Keratinocyte (primary cell): Measurements from ENCODE around the gene BTBD16. TPM values are rescaled to one million over a fixed set of nuclear protein-coding genes. Genes with fewer than 3 reads are reported as not detected.

Source experiments
- DNase-seq: peaks from one replicate; pipeline ENCODE4 v3.0.0-alpha.2; 2011; ENCODE audit warnings: low read depth, missing footprints, low spot score
- FAIRE-seq: peaks from 2 replicates; lab custom pipeline; 2011; peaks lifted over from hg19 to GRCh38; lab: Jason Lieb, UNC
- H2AFZ ChIP-seq: 2 replicates; pipeline ENCODE4 v1.6.0; 2012; ENCODE audit warnings: low read length, control low read depth, inconsistent platforms; ENCODE audit not compliant: control insufficient read depth
- H3K27ac ChIP-seq: 2 replicates; pipeline ENCODE4 v1.5.1; 2011; ENCODE audit warnings: low read length; ENCODE audit not compliant: control insufficient read depth, insufficient read depth
- H3K27me3 ChIP-seq: 3 replicates; pipeline ENCODE4 v1.6.0; 2011; ENCODE audit warnings: low read length; ENCODE audit not compliant: control insufficient read depth, insufficient read depth; ENCODE audit errors: extremely low read depth
- H3K36me3 ChIP-seq, 2 experiments: 2 replicates in 1 of 2; 3 replicates in 1 of 2; pipeline ENCODE4 v1.5.1; 2011; ENCODE audit warnings: low read length in 2 of 2, mild to moderate bottlenecking in 1 of 2; ENCODE audit not compliant: control insufficient read depth in 2 of 2, insufficient read depth in 2 of 2; ENCODE audit errors: extremely low read depth in 1 of 2
- H3K4me1 ChIP-seq: 3 replicates; pipeline ENCODE4 v1.5.1; 2011; ENCODE audit warnings: low read length; ENCODE audit not compliant: control insufficient read depth, insufficient read depth; ENCODE audit errors: extremely low read depth
- H3K4me2 ChIP-seq: 3 replicates; pipeline ENCODE4 v1.6.0; 2011; ENCODE audit warnings: low read depth, low read length; ENCODE audit not compliant: control insufficient read depth, insufficient read depth; ENCODE audit errors: extremely low read depth
- H3K4me3 ChIP-seq, 3 experiments: fragments of 200-600 bp in 1 of 3; sonication (generic) in 1 of 3; 2 replicates in 2 of 3; 3 replicates in 1 of 3; pipeline ENCODE4 v1.5.1; 2011 to 2016; ENCODE audit warnings: low read length in 3 of 3, mild to moderate bottlenecking in 3 of 3, control low read depth in 2 of 3, inconsistent platforms in 1 of 3, low read depth in 1 of 3, mixed read lengths in 1 of 3, mixed run types in 1 of 3, moderate library complexity in 1 of 3; ENCODE audit not compliant: control insufficient read depth in 2 of 3, insufficient read depth in 2 of 3; ENCODE audit errors: extremely low read depth in 1 of 3
- H3K79me2 ChIP-seq: 2 replicates; pipeline ENCODE4 v1.6.0; 2012; ENCODE audit warnings: low read length; ENCODE audit not compliant: control insufficient read depth, insufficient read depth
- H3K9ac ChIP-seq: 3 replicates; pipeline ENCODE4 v1.6.0; 2011; ENCODE audit warnings: low read length; ENCODE audit not compliant: control insufficient read depth, insufficient read depth; ENCODE audit errors: extremely low read depth
- H3K9me1 ChIP-seq: 3 replicates; pipeline ENCODE4 v1.6.0; 2011; ENCODE audit warnings: low read length; ENCODE audit not compliant: control insufficient read depth, insufficient read depth; ENCODE audit errors: extremely low read depth
- H3K9me3 ChIP-seq: 2 replicates; pipeline ENCODE4 v1.5.1; 2012; ENCODE audit warnings: low read depth, low read length; ENCODE audit not compliant: control insufficient read depth
- H4K20me1 ChIP-seq: 3 replicates; pipeline ENCODE4 v1.6.0; 2011; ENCODE audit warnings: low read length; ENCODE audit not compliant: control insufficient read depth, insufficient read depth; ENCODE audit errors: extremely low read depth
- EZH2 ChIP-seq: IDR thresholded peaks from one replicate; pipeline ENCODE4 v1.6.1; 2012; ENCODE audit warnings: inconsistent platforms, mild to moderate bottlenecking, low read length, moderate library complexity
- dilution Hi-C: fragments of 300-500 bp; cut with MboI; formaldehyde crosslinking; loops from one replicate; pipeline ENCODE4 v1.7.0; 2020; ENCODE audit warnings: low sequenced_read_pairs; ENCODE audit not compliant: extremely low pct_ligation_motif_present
- polyA plus RNA-seq, 5 experiments: library from polyadenylated mRNA; depleted of rRNA in 3 of 5; stranded (reverse) in 3 of 5; stranded (forward) in 1 of 5; unstranded in 1 of 5; fragments of >200 nt; gene quantifications; 1 replicate in 1 of 5; 2 replicates in 3 of 5; 3 replicates in 1 of 5; pipeline versions ENCODE4 v1.2.1 to v1.2.3, GENCODE V29; 2011 to 2012; ENCODE audit warnings: missing spikeins in 2 of 5, low read depth in 1 of 5, low replicate concordance in 1 of 5
- TF ChIP-seq, protein P1 (sequence below), 3 experiments: IDR thresholded peaks in 1 of 3; conservative IDR thresholded peaks in 1 of 3; optimal IDR thresholded peaks in 1 of 3; 2 replicates in 2 of 3; 3 replicates in 1 of 3; pipeline versions ENCODE3 to v1.5.1; 2011; ENCODE audit warnings: low read length in 3 of 3, mild to moderate bottlenecking in 3 of 3, moderate library complexity in 2 of 3, control low read depth in 1 of 3, inconsistent platforms in 1 of 3; ENCODE audit not compliant: insufficient read depth in 2 of 3; ENCODE audit errors: extremely low read depth in 1 of 3

BTBD16 gene
- polyA plus RNA-seq, 1 donor (not counting 4 experiments of a cell fraction or from before 2014, with no cell fraction given) = 4.9 TPM

DNA sequence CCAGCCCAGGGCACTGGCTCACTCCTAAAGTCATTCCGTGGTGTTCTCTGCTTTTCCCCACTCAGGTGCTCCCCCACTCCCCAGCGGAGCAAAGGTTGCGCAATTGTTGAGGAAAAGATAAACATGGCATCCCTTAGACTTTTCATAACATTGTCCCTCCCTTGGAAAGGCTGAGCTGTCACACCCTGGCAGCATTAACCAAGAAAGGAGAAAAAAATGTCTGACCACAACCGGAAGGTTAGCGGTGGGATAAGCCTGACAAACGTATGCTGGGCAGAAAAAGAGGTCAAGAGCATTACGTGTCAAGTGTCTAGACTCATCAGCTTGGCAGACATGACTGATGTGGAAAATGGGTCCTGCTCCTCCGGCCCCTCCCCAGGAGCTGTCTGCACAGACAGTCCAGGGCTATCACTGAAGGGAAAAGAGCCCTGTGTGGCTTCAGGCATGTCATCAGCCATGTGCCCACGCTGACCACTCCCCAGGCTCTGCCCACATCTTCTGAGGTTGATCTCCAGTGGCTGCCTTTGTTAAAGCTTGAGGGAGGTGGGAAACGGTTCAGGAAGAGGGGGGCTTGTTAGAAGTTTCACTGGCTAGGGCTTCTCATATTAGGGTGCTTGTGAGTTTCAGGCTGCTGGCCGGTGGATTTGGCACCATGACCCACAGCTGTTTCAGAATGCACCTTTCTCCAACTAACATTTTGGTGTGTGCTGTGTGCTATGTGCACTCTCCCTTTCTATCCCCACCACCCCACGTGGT is 30.1 kb downstream of the BTBD16 start:
- no peak for FAIRE-seq

GRCh38 chr10:122301811-122302115 is 30.7 kb downstream of the BTBD16 start:
- DNase-seq (no peak), FAIRE-seq (no peak)
- no peaks in the 10 kb centered on the region for H3K36me3 ChIP-seq
- H3K4me1 ChIP-seq = peaks cover 6% of the 10 kb centered on the region
- dilution Hi-C loops = no loop called here
- no peaks in the 10 kb centered on the region for H3K79me2 ChIP-seq
- peaks cover 2% of the 10 kb centered on the region for H3K9me3 ChIP-seq
- no peak overlapping the region for H3K27ac ChIP-seq
- no peak overlapping the region for H3K4me2 ChIP-seq
- no peak overlapping the region for H2AFZ ChIP-seq
- no peak overlapping the region for H3K4me3 ChIP-seq
- TF ChIP-seq, protein P1, sequence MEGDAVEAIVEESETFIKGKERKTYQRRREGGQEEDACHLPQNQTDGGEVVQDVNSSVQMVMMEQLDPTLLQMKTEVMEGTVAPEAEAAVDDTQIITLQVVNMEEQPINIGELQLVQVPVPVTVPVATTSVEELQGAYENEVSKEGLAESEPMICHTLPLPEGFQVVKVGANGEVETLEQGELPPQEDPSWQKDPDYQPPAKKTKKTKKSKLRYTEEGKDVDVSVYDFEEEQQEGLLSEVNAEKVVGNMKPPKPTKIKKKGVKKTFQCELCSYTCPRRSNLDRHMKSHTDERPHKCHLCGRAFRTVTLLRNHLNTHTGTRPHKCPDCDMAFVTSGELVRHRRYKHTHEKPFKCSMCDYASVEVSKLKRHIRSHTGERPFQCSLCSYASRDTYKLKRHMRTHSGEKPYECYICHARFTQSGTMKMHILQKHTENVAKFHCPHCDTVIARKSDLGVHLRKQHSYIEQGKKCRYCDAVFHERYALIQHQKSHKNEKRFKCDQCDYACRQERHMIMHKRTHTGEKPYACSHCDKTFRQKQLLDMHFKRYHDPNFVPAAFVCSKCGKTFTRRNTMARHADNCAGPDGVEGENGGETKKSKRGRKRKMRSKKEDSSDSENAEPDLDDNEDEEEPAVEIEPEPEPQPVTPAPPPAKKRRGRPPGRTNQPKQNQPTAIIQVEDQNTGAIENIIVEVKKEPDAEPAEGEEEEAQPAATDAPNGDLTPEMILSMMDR (optimal IDR thresholded peaks at IDR 0.05 in 1 of 3, IDR thresholded peaks at IDR 0.05 in 1 of 3, conservative IDR thresholded peaks at IDR 0.05 in 1 of 3; ENCODE audit: extremely low read depth in 1 of 3, insufficient read depth in 2 of 3, low read length in 3 of 3) = no peak
- TF ChIP-seq EZH2 = no peak
- no peak overlapping the region for H3K9ac ChIP-seq
- no peaks in the 10 kb centered on the region for H3K27me3 ChIP-seq
- H4K20me1 ChIP-seq = no peaks in the 10 kb centered on the region
- no peaks in the 10 kb centered on the region for H3K9me1 ChIP-seq

More for the DNA sequence above, 30.1 kb downstream of the BTBD16 start:
- Histone ChIP-seq H3K36me3 (no peaks in the 10 kb centered on the region), H2AFZ (no peak overlapping the region), H4K20me1 (no peaks in the 10 kb centered on the region), H3K9me1 (no peaks in the 10 kb centered on the region), H3K4me3 (no peak overlapping the region), H3K9ac (no peak overlapping the region), H3K79me2 (no peaks in the 10 kb centered on the region), H3K27me3 (no peaks in the 10 kb centered on the region), H3K4me2 (no peak overlapping the region), H3K27ac (no peak overlapping the region), H3K4me1 (peaks cover 4% of the 10 kb centered on the region), H3K9me3 (peaks cover 2% of the 10 kb centered on the region)
- TF ChIP-seq, protein P1 (optimal IDR thresholded peaks at IDR 0.05 in 1 of 3, IDR thresholded peaks at IDR 0.05 in 1 of 3, conservative IDR thresholded peaks at IDR 0.05 in 1 of 3; ENCODE audit: extremely low read depth in 1 of 3, insufficient read depth in 2 of 3, low read length in 3 of 3) = no peak
- TF ChIP-seq EZH2 = no peak
- no peak for DNase-seq
- dilution Hi-C loops = no loop called here
